Neural cell (in vitro differentiated cells): ENCODE data around the gene KBTBD3. TPM values are rescaled to one million over a fixed set of nuclear protein-coding genes. Genes with fewer than 3 reads are reported as not detected.

ENCODE experiments used
- H2AFZ ChIP-seq: fragments of 200-600, 300-800 bp; sonication (generic), shearing (Covaris generic); 2 replicates; pipeline ENCODE4 v1.6.0; 2014; ENCODE audit warnings: low read depth, mild to moderate bottlenecking, antibody characterized with exemption, low read length, moderate library complexity
- H3F3A ChIP-seq: fragments of 200-600 bp; shearing (Covaris generic); 2 replicates; pipeline ENCODE4 v1.6.1; 2016; ENCODE audit warnings: mild to moderate bottlenecking, moderate library complexity, mixed read lengths, antibody characterized with exemption, low read length; ENCODE audit not compliant: insufficient read depth, poor library complexity, severe bottlenecking
- H3K27ac ChIP-seq: fragments of 200-600, 300-800 bp; sonication (generic), shearing (Covaris generic); 2 replicates; pipeline ENCODE4 v1.5.1; 2014; ENCODE audit warnings: mild to moderate bottlenecking, low read length, moderate library complexity
- H3K27me3 ChIP-seq: fragments of 300-800, 200-600 bp; sonication (generic), shearing (Covaris generic); 2 replicates; pipeline ENCODE4 v1.6.0; 2014; ENCODE audit warnings: mild to moderate bottlenecking, low read depth, low read length, moderate library complexity; ENCODE audit not compliant: insufficient read depth
- H3K36me3 ChIP-seq: fragments of 300-800, 200-600 bp; sonication (generic), shearing (Covaris generic); 2 replicates; pipeline ENCODE4 v1.5.1; 2014; ENCODE audit warnings: mild to moderate bottlenecking, antibody characterized with exemption, low read length, moderate library complexity; ENCODE audit not compliant: insufficient read depth
- H3K4me2 ChIP-seq: fragments of 300-800, 200-600 bp; sonication (generic), shearing (Covaris generic); 2 replicates; pipeline ENCODE4 v1.6.0; 2014; ENCODE audit warnings: mild to moderate bottlenecking, low read length
- H3K4me3 ChIP-seq: fragments of 300-800, 200-600 bp; sonication (generic), shearing (Covaris generic); 2 replicates; pipeline ENCODE4 v1.5.1; 2014; ENCODE audit warnings: mild to moderate bottlenecking, low read length, moderate library complexity
- H3K79me2 ChIP-seq: fragments of 200-600 bp; shearing (Covaris generic); replicated peaks from 2 replicates; pipeline ENCODE4 v1.6.0; 2014; ENCODE audit warnings: mild to moderate bottlenecking, low read length, moderate library complexity; ENCODE audit not compliant: insufficient read depth
- H3K9ac ChIP-seq: fragments of 300-800, 200-600 bp; sonication (generic), shearing (Covaris generic); 2 replicates; pipeline ENCODE4 v1.6.1; 2016; ENCODE audit warnings: mild to moderate bottlenecking, low read length, mixed read lengths
- H3K9me2 ChIP-seq: fragments of 200-600 bp; shearing (Covaris generic); 2 replicates; pipeline ENCODE4 v1.6.1; 2016; ENCODE audit warnings: mild to moderate bottlenecking, low read length, mixed read lengths; ENCODE audit not compliant: insufficient read depth
- H3K9me3 ChIP-seq: fragments of 200-600, 300-800 bp; sonication (generic), shearing (Covaris generic); 2 replicates; pipeline ENCODE4 v1.6.1; 2016; ENCODE audit warnings: mild to moderate bottlenecking, mixed run types, low read length, moderate library complexity, mixed read lengths
- H4K20me1 ChIP-seq: fragments of 200-600 bp; shearing (Covaris generic); 2 replicates; pipeline ENCODE4 v1.6.1; 2016; ENCODE audit warnings: mild to moderate bottlenecking, mixed run types; ENCODE audit not compliant: insufficient read depth
- CTCF ChIP-seq: fragments of 450-650 bp; IDR thresholded peaks from 2 replicates; pipeline ENCODE4 v1.5.1; 2014; ENCODE audit warnings: antibody characterized with exemption, mild to moderate bottlenecking, moderate library complexity; ENCODE audit not compliant: poor library complexity, severe bottlenecking
- EP300 ChIP-seq: fragments of 450-650 bp; conservative IDR thresholded peaks from 2 replicates; pipeline ENCODE4 v1.6.1; 2014; ENCODE audit warnings: antibody characterized with exemption, mild to moderate bottlenecking, moderate library complexity; ENCODE audit not compliant: poor library complexity, severe bottlenecking
- EZH2 ChIP-seq: fragments of 200-600, 300-800 bp; shearing (Covaris generic), sonication (generic); IDR thresholded peaks from 2 replicates; pipeline ENCODE4 v1.6.1; 2014; ENCODE audit warnings: antibody characterized with exemption, low read length, borderline replicate concordance, mild to moderate bottlenecking; ENCODE audit not compliant: insufficient read depth, poor library complexity, severe bottlenecking
- MXI1 ChIP-seq: fragments of 450-650 bp; conservative IDR thresholded peaks from 2 replicates; pipeline ENCODE4 v1.6.1; 2014; ENCODE audit warnings: antibody characterized with exemption, mild to moderate bottlenecking; ENCODE audit not compliant: poor library complexity, severe bottlenecking
- POLR2AphosphoS5 ChIP-seq: IDR thresholded peaks from 2 replicates; pipeline ENCODE4 v1.6.1; 2012
- RAD21 ChIP-seq: fragments of 450-650 bp; conservative IDR thresholded peaks from 2 replicates; pipeline ENCODE4 v1.6.1; 2014; ENCODE audit warnings: antibody characterized with exemption, mild to moderate bottlenecking, moderate library complexity
- REST ChIP-seq: IDR thresholded peaks from 2 replicates; pipeline ENCODE4 v1.6.1; 2012; ENCODE audit warnings: borderline replicate concordance
- SMC3 ChIP-seq: fragments of 450-650 bp; conservative IDR thresholded peaks from 2 replicates; pipeline ENCODE4 v1.6.1; 2014; ENCODE audit warnings: antibody characterized with exemption, mild to moderate bottlenecking, moderate library complexity; ENCODE audit not compliant: poor library complexity
- TAF1 ChIP-seq: IDR thresholded peaks from 2 replicates; pipeline ENCODE4 v1.6.1; 2012; ENCODE audit warnings: low read depth
- polyA plus RNA-seq: library from polyadenylated mRNA; depleted of rRNA; stranded (reverse); fragments of >200 nt; gene quantifications from 2 replicates; pipeline ENCODE4 v1.2.3, GENCODE V29; 2014

The KBTBD3 gene
- polyA plus RNA-seq, 1 donor from 2014 or later: 7.3 TPM

- Histone ChIP-seq H4K20me1 (no peaks in the 10 kb centered on the region), H3K79me2 (no peaks in the 10 kb centered on the region), H3K9me2 (no peaks in the 10 kb centered on the region), H3F3A (no peaks in the 10 kb centered on the region), H3K36me3 (no peaks in the 10 kb centered on the region), H2AFZ (no peak overlapping the region), H3K4me2 (no peak overlapping the region), H3K27ac (no peak overlapping the region), H3K9me3 (no peaks in the 10 kb centered on the region), H3K27me3 (no peaks in the 10 kb centered on the region), H3K9ac (no peak overlapping the region), H3K4me3 (no peak overlapping the region)
- TF ChIP-seq POLR2AphosphoS5: no peak
- no peak for TF ChIP-seq TAF1
- TF ChIP-seq REST: no peak
- no peak for TF ChIP-seq CTCF
- no peak for TF ChIP-seq EP300
- no peak for TF ChIP-seq RAD21
- TF ChIP-seq SMC3: no peak
Observed at GRCh38 chr11:106043540-106043939, 33.6 kb downstream of the KBTBD3 start.

DNA sequence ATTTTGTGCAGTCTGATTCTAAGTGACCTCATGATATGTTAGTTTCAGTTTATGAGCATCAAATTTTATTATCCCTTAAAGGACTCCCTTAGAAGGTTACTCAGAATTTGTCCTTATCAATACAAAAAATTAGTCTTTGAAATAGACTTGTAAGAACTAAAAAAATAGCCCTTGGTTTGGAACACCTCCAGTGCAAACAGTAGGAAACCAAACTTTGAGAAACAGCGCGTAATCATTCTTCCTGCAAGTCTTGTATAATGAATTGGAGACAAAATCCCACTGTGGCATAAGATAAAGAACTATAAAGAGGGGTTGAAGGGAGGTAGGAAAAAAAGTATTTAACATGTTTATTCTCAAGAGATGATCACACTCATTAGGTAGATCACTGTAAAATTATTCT is 44.3 kb downstream of the KBTBD3 start:
- H3K27me3 ChIP-seq: no peaks in the 10 kb centered on the region
- H4K20me1 ChIP-seq: no peaks in the 10 kb centered on the region
- H3K4me2 ChIP-seq: no peak overlapping the region
- H3F3A ChIP-seq: no peaks in the 10 kb centered on the region
- TF ChIP-seq CTCF: no peak
- TF ChIP-seq MXI1: no peak
- TF ChIP-seq POLR2AphosphoS5: no peak
- no peak for TF ChIP-seq TAF1
- TF ChIP-seq SMC3: no peak
- TF ChIP-seq RAD21: no peak
- TF ChIP-seq EP300: no peak
- TF ChIP-seq EZH2: no peak
- no peak for TF ChIP-seq REST
- H3K27ac ChIP-seq: no peak overlapping the region
- no peaks in the 10 kb centered on the region for H3K36me3 ChIP-seq
- no peaks in the 10 kb centered on the region for H3K9me2 ChIP-seq
- H3K9ac ChIP-seq: no peak overlapping the region
- no peak overlapping the region for H3K4me3 ChIP-seq
- no peaks in the 10 kb centered on the region for H3K79me2 ChIP-seq
- H3K9me3 ChIP-seq: no peaks in the 10 kb centered on the region
- H2AFZ ChIP-seq: no peak overlapping the region
